Neural cell (in vitro differentiated cells): ENCODE data around the gene KRT86.

Experiments
- CTCF ChIP-seq: fragments of 450-650 bp; IDR thresholded peaks from 2 replicates; pipeline ENCODE4 v1.5.1; 2014; ENCODE audit warnings: antibody characterized with exemption, mild to moderate bottlenecking, moderate library complexity; ENCODE audit not compliant: poor library complexity, severe bottlenecking
- EP300 ChIP-seq: fragments of 450-650 bp; conservative IDR thresholded peaks from 2 replicates; pipeline ENCODE4 v1.6.1; 2014; ENCODE audit warnings: antibody characterized with exemption, mild to moderate bottlenecking, moderate library complexity; ENCODE audit not compliant: poor library complexity, severe bottlenecking
- EZH2 ChIP-seq: fragments of 200-600, 300-800 bp; shearing (Covaris generic), sonication (generic); IDR thresholded peaks from 2 replicates; pipeline ENCODE4 v1.6.1; 2014; ENCODE audit warnings: antibody characterized with exemption, low read length, borderline replicate concordance, mild to moderate bottlenecking; ENCODE audit not compliant: insufficient read depth, poor library complexity, severe bottlenecking
- MXI1 ChIP-seq: fragments of 450-650 bp; conservative IDR thresholded peaks from 2 replicates; pipeline ENCODE4 v1.6.1; 2014; ENCODE audit warnings: antibody characterized with exemption, mild to moderate bottlenecking; ENCODE audit not compliant: poor library complexity, severe bottlenecking
- POLR2AphosphoS5 ChIP-seq: IDR thresholded peaks from 2 replicates; pipeline ENCODE4 v1.6.1; 2012
- RAD21 ChIP-seq: fragments of 450-650 bp; conservative IDR thresholded peaks from 2 replicates; pipeline ENCODE4 v1.6.1; 2014; ENCODE audit warnings: antibody characterized with exemption, mild to moderate bottlenecking, moderate library complexity
- REST ChIP-seq: IDR thresholded peaks from 2 replicates; pipeline ENCODE4 v1.6.1; 2012; ENCODE audit warnings: borderline replicate concordance
- SMC3 ChIP-seq: fragments of 450-650 bp; conservative IDR thresholded peaks from 2 replicates; pipeline ENCODE4 v1.6.1; 2014; ENCODE audit warnings: antibody characterized with exemption, mild to moderate bottlenecking, moderate library complexity; ENCODE audit not compliant: poor library complexity
- TAF1 ChIP-seq: IDR thresholded peaks from 2 replicates; pipeline ENCODE4 v1.6.1; 2012; ENCODE audit warnings: low read depth

GRCh38 chr12:52343550-52343949 is 69.1 kb downstream of the KRT86 start:
- no peak for TF ChIP-seq CTCF
- TF ChIP-seq TAF1: no peak
- TF ChIP-seq POLR2AphosphoS5: no peak
- TF ChIP-seq RAD21: no peak
- TF ChIP-seq MXI1: no peak
- TF ChIP-seq SMC3: no peak
- TF ChIP-seq EZH2: no peak
- no peak for TF ChIP-seq REST
- TF ChIP-seq EP300: no peak
